K562 (cell line): ENCODE measurements around the gene ZNF616. TPM values are rescaled to one million over a fixed set of nuclear protein-coding genes. Genes with fewer than 3 reads are reported as not detected.

ENCODE experiments used
- ARNT ChIP-seq, 2 experiments: fragments of 450-650 bp; IDR thresholded peaks; 2 replicates each; pipeline ENCODE4 v1.6.1; 2016; ENCODE audit warnings: mild to moderate bottlenecking in 1 of 2
- CBFA2T3 ChIP-seq: fragments of 450-650 bp; IDR thresholded peaks from 2 replicates; pipeline ENCODE4 v1.6.1; 2017
- CBX1 ChIP-seq: sonication (generic); IDR thresholded peaks from 2 replicates; pipeline ENCODE4 v1.6.1; 2016; ENCODE audit warnings: antibody characterized with exemption, low read depth, mild to moderate bottlenecking
- DLX4 ChIP-seq: fragments of 250-450 bp; sonication (Bioruptor Pico); IDR thresholded peaks from 2 replicates; pipeline ENCODE4 v1.6.1; 2021; ENCODE audit warnings: mild to moderate bottlenecking
- GABPB2 ChIP-seq: fragments of 250-450 bp; sonication (Bioruptor Pico); conservative IDR thresholded peaks from 2 replicates; pipeline ENCODE4 v1.5.1; 2021; ENCODE audit warnings: mild to moderate bottlenecking
- GTF2E2 ChIP-seq: fragments of 200-800 bp; sonication (Bioruptor generic); IDR thresholded peaks from 2 replicates; pipeline ENCODE4 v1.6.1; 2016; ENCODE audit warnings: missing genetic modification characterization, missing compliant biosample characterization
- HES1 ChIP-seq: fragments of 450-650 bp; IDR thresholded peaks from 2 replicates; pipeline ENCODE4 v1.6.1; 2016; ENCODE audit warnings: low read depth, mild to moderate bottlenecking, moderate library complexity
- HNRNPLL ChIP-seq: fragments of 200-400 bp; formaldehyde crosslinking; IDR thresholded peaks from 2 replicates; pipeline ENCODE4 v1.6.1; 2017; ENCODE audit warnings: low read length, low read depth, mild to moderate bottlenecking; ENCODE audit not compliant: poor library complexity, severe bottlenecking
- HNRNPUL1 ChIP-seq: fragments of 200-400 bp; formaldehyde crosslinking; IDR thresholded peaks from 2 replicates; pipeline ENCODE4 v1.6.1; 2017; ENCODE audit warnings: low read length
- KAT8 ChIP-seq: fragments of 450-650 bp; IDR thresholded peaks from 2 replicates; pipeline ENCODE4 v1.6.1; 2016; ENCODE audit warnings: low read depth, mild to moderate bottlenecking
- MAFG ChIP-seq: fragments of 450-650 bp; conservative IDR thresholded peaks from 2 replicates; pipeline ENCODE4 v1.6.1; 2016; ENCODE audit warnings: missing genetic modification characterization, missing compliant biosample characterization
- MAZ ChIP-seq, 2 experiments: fragments of 450-650 bp in 1 of 2; sonication (generic) in 1 of 2; formaldehyde crosslinking; IDR thresholded peaks in 1 of 2; conservative IDR thresholded peaks in 1 of 2; 2 replicates each; pipeline versions ENCODE4 v1.4.0 to v1.5.0; 2020; ENCODE audit warnings: mild to moderate bottlenecking in 1 of 2, missing genetic modification reagents in 1 of 2
- PHF20 ChIP-seq: fragments of 450-650 bp; IDR thresholded peaks from 2 replicates; pipeline ENCODE4 v1.6.1; 2018; ENCODE audit not compliant: partially characterized antibody
- PTRF ChIP-seq: fragments of 450-650 bp; IDR thresholded peaks from 2 replicates; pipeline ENCODE4 v1.6.1; 2016; ENCODE audit warnings: mild to moderate bottlenecking, missing genetic modification characterization, missing compliant biosample characterization
- SP2 ChIP-seq: IDR thresholded peaks from 2 replicates; pipeline ENCODE4 v1.6.1; 2011; ENCODE audit warnings: mild to moderate bottlenecking, low read depth, low read length, moderate library complexity; ENCODE audit not compliant: poor library complexity, severe bottlenecking; ENCODE audit errors: extremely low read depth
- STAG1 ChIP-seq: sonication (generic); formaldehyde crosslinking; IDR thresholded peaks from 2 replicates; pipeline ENCODE4 v1.5.0; 2020; ENCODE audit warnings: missing genetic modification reagents, borderline replicate concordance
- XRCC5 ChIP-seq: fragments of 200-400 bp; formaldehyde crosslinking; IDR thresholded peaks from 2 replicates; pipeline ENCODE4 v1.6.1; 2017; ENCODE audit warnings: low read depth, mild to moderate bottlenecking, low read length
- YBX1 ChIP-seq: fragments of 450-650 bp; IDR thresholded peaks from 2 replicates; pipeline ENCODE4 v1.7.1; 2016; ENCODE audit warnings: mild to moderate bottlenecking
- ZBED1 ChIP-seq: IDR thresholded peaks from 2 replicates; pipeline ENCODE4 v1.6.1; 2014
- ZBTB12 ChIP-seq: fragments of 250-450 bp; sonication (Bioruptor Pico); IDR thresholded peaks from 2 replicates; pipeline ENCODE4 v1.4.0; 2020
- ZBTB5 ChIP-seq: fragments of 450-650 bp; IDR thresholded peaks from 2 replicates; pipeline ENCODE4 v1.6.1; 2017; ENCODE audit warnings: antibody characterized with exemption
- ZFPM2 ChIP-seq: fragments of 250-450 bp; sonication (Bioruptor Pico); IDR thresholded peaks from 2 replicates; pipeline ENCODE4 v1.5.1; 2022; ENCODE audit warnings: mild to moderate bottlenecking
- ZNF140 ChIP-seq: fragments of 250-450 bp; sonication (Bioruptor Pico); IDR thresholded peaks from 2 replicates; pipeline ENCODE4 v1.8.0; 2021; ENCODE audit warnings: moderate library complexity, mild to moderate bottlenecking, inconsistent platforms
- ZNF347 ChIP-seq: fragments of 450-650 bp; formaldehyde crosslinking; IDR thresholded peaks from 2 replicates; pipeline ENCODE4 v1.4.0; 2020; ENCODE audit warnings: low read depth, mild to moderate bottlenecking, moderate library complexity
- ZNF561 ChIP-seq: fragments of 450-650 bp; formaldehyde crosslinking; conservative IDR thresholded peaks from 2 replicates; pipeline ENCODE4 v1.4.0; 2020; ENCODE audit warnings: mild to moderate bottlenecking, moderate library complexity
- polyA plus RNA-seq, 8 experiments: library from polyadenylated mRNA; depleted of rRNA in 4 of 8; stranded (reverse) in 5 of 8; unstranded in 3 of 8; fragments of >200 nt; fragmentation: Nextera tagmentation in 2 of 8; fragmentation: Illumina TruSeq in 1 of 8; extraction: Ambion mirVana in 2 of 8; extraction: Trizol in 1 of 8; gene quantifications; 2 replicates each; pipeline versions ENCODE4 v1.2.1 to v1.2.3, GENCODE V29; 2011 to 2014; ENCODE audit warnings: inconsistent platforms in 1 of 8, missing spikeins in 1 of 8
- total RNA-seq, 7 experiments: library from RNA; depleted of rRNA in 6 of 7; stranded (reverse); fragments of >200 nt in 6 of 7; fragmentation: Illumina TruSeq in 2 of 7; extraction: Trizol in 2 of 7; gene quantifications; 2 replicates each; pipeline versions ENCODE4 v1.2.1 to v1.2.3, GENCODE V29; 2011 to 2021; ENCODE audit warnings: low replicate concordance in 1 of 7

Gene ZNF616
- total and polyA plus RNA-seq, 9 of the 15 experiments (the other 6 are each of a cell fraction or from before 2014, with no cell fraction given) = 3.4 to 13.0 (median 6.7) TPM

- TF ChIP-seq CBX1 = peak; percentile 45; the same call in 1 of the 2 replicates
- 0 out of 2 replicates have a peak, but pooled peaks have one; percentile 35 for TF ChIP-seq GTF2E2 (tag)
- TF ChIP-seq SP2 = no peak
- no peak for TF ChIP-seq HES1
- TF ChIP-seq PTRF (tag) = no peak
- no peak for TF ChIP-seq CBFA2T3
- peak in 1 of 2 experiments; percentile 85 for TF ChIP-seq MAZ (CRISPR knock-in tag; conservative IDR thresholded peaks at IDR 0.05 in 1 of 2, IDR thresholded peaks at IDR 0.05 in 1 of 2)
- TF ChIP-seq KAT8 = no peak
- no peak for TF ChIP-seq GABPB2 (CRISPR knock-in tag)
- no peak for TF ChIP-seq DLX4 (CRISPR knock-in tag)
- no peak for TF ChIP-seq MAFG (tag)
- no peak for TF ChIP-seq ZNF140 (CRISPR knock-in tag)
- no peak for TF ChIP-seq ZBTB5
- TF ChIP-seq ZFPM2 = no peak
- TF ChIP-seq PHF20 = peak; percentile 84
- no peak for TF ChIP-seq STAG1 (CRISPR knock-in tag)
- no peak for TF ChIP-seq ZNF347 (CRISPR knock-in tag)
- TF ChIP-seq XRCC5 = no peak; the same call in 1 of the 2 replicates
- TF ChIP-seq ZBED1 = no peak; the same call in 1 of the 2 replicates
- TF ChIP-seq HNRNPLL = peak; percentile 30
- no peak for TF ChIP-seq ZNF561 (CRISPR knock-in tag)
- TF ChIP-seq YBX1 = no peak
- TF ChIP-seq ZBTB12 = no peak
- no peak for TF ChIP-seq HNRNPUL1
- TF ChIP-seq ARNT (IDR thresholded peaks at IDR 0.05) = peak in 1 of 2 experiments; percentile 19; a peak in 2 of 4 replicates
Measured at GRCh38 chr19:52139252-52140031, at the start of gene ZNF616 (continued).
